Measurements from ENCODE around the gene LRRC55.

The LRRC55 gene

DNA sequence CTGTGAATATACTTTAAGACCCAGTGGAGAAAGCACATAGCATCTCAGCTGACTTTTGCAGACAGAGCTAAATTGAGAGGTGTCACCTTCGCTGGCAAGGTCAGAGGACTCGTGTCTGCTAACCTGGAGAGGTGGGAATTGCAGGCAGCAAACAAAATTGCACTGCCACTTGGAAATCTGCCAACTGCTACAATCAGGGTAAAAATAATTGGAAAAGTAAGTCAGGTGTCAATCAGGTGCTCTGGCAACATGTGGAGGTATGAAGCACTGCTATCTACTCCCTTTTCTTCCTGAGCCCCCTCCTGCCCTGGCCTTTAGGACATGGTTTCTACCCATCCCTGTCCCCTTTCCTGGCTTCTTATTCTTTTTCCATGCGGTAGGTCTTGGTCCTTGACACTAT, 24.1 kb upstream of the LRRC55 start:
- Histone ChIP-seq H3K36me3 (ENCODE audit: control insufficient read depth in 2 of 2, insufficient read depth in 1 of 2, low read length in 2 of 2) (no peaks in the 10 kb centered on the region), H3K4me3 (ENCODE audit: low read depth, low read length) (no peak overlapping the region), H3K27ac (ENCODE audit: extremely low read depth, low read depth, low read length) (no peak overlapping the region), H3K4me1 (ENCODE audit: control insufficient read depth, insufficient read depth, low read length) (no peaks in the 10 kb centered on the region), H3K9me3 (ENCODE audit: control insufficient read depth, insufficient read depth, low read depth, low read length) (no peaks in the 10 kb centered on the region)
- POLR2A ChIA-PET, result no interaction called here
- TF ChIP-seq ZNF596 (tag by site-specific recombination; IDR thresholded peaks at IDR 0.05) (no peak), HOXA7 (CRISPR knock-in tag; IDR thresholded peaks at IDR 0.05; ENCODE audit: borderline replicate concordance) (no peak), TRIM28 (IDR thresholded peaks at IDR 0.05; ENCODE audit: borderline replicate concordance, low read length) (no peak)
- TF ChIP-seq, protein P1, sequence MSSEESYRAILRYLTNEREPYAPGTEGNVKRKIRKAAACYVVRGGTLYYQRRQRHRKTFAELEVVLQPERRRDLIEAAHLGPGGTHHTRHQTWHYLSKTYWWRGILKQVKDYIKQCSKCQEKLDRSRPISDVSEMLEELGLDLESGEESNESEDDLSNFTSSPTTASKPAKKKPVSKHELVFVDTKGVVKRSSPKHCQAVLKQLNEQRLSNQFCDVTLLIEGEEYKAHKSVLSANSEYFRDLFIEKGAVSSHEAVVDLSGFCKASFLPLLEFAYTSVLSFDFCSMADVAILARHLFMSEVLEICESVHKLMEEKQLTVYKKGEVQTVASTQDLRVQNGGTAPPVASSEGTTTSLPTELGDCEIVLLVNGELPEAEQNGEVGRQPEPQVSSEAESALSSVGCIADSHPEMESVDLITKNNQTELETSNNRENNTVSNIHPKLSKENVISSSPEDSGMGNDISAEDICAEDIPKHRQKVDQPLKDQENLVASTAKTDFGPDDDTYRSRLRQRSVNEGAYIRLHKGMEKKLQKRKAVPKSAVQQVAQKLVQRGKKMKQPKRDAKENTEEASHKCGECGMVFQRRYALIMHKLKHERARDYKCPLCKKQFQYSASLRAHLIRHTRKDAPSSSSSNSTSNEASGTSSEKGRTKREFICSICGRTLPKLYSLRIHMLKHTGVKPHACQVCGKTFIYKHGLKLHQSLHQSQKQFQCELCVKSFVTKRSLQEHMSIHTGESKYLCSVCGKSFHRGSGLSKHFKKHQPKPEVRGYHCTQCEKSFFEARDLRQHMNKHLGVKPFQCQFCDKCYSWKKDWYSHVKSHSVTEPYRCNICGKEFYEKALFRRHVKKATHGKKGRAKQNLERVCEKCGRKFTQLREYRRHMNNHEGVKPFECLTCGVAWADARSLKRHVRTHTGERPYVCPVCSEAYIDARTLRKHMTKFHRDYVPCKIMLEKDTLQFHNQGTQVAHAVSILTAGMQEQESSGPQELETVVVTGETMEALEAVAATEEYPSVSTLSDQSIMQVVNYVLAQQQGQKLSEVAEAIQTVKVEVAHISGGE (tag by site-specific recombination; conservative IDR thresholded peaks at IDR 0.05; ENCODE audit: low read depth), result no peak
- CTCF ChIA-PET, result no interaction called here

DNA sequence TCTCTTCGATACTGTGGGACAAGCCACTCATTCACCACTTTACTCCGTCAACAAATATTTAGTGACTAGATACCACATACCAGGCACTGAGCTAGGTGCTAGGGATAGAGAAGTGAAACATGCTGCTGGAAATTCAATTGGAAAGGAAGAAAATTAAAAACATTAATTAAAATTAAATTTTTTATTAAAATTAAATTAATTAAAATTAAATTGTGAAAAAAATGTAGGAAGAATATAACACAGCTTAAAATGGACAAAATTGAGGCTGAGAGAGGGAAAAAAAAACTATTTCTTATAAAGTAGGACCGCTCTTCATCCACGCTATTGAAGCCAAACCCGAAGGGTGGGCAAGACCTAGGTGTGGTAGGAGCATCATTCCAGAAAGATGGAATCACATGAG, 23.6 kb upstream of the LRRC55 start:
- Histone ChIP-seq H3K36me3 (ENCODE audit: control insufficient read depth in 2 of 2, insufficient read depth in 1 of 2, low read length in 2 of 2) (no peaks in the 10 kb centered on the region), H3K27ac (ENCODE audit: extremely low read depth, low read depth, low read length) (no peak overlapping the region), H3K4me3 (ENCODE audit: low read depth, low read length) (no peak overlapping the region), H3K4me1 (ENCODE audit: control insufficient read depth, insufficient read depth, low read length) (no peaks in the 10 kb centered on the region), H3K9me3 (ENCODE audit: control insufficient read depth, insufficient read depth, low read depth, low read length) (no peaks in the 10 kb centered on the region)
- TF ChIP-seq MZF1 (tag by site-specific recombination; IDR thresholded peaks at IDR 0.05; ENCODE audit: borderline replicate concordance), result no peak
- ChIA-PET POLR2A (no interaction called here), CTCF (no interaction called here)

DNA sequence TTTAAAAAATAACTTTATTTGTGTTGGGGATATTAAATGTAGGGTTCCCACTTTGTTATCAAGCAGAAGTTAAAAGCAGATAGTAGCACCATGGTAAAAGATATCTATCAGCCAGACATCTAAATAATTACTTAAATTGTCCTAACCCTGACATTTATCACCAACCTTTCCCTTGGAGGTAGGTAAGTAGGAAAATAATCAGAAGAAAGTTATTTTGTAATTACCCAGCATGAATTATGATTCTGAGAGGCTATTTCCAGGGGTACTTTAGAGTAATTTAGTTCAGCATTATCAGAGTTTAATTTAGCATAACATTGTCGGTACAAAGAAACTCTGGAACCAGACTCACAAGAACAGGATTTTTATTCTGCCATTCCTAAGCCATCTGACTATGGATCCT, 23.2 kb upstream of the LRRC55 start:
- ChIA-PET CTCF (no interaction called here), POLR2A (no interaction called here)
- Histone ChIP-seq H3K36me3 (ENCODE audit: control insufficient read depth in 2 of 2, insufficient read depth in 1 of 2, low read length in 2 of 2) (no peaks in the 10 kb centered on the region), H3K4me3 (ENCODE audit: low read depth, low read length) (no peak overlapping the region), H3K27ac (ENCODE audit: extremely low read depth, low read depth, low read length) (no peak overlapping the region), H3K9me3 (ENCODE audit: control insufficient read depth, insufficient read depth, low read depth, low read length) (no peaks in the 10 kb centered on the region), H3K4me1 (ENCODE audit: control insufficient read depth, insufficient read depth, low read length) (no peaks in the 10 kb centered on the region)
- TF ChIP-seq, protein P2, sequence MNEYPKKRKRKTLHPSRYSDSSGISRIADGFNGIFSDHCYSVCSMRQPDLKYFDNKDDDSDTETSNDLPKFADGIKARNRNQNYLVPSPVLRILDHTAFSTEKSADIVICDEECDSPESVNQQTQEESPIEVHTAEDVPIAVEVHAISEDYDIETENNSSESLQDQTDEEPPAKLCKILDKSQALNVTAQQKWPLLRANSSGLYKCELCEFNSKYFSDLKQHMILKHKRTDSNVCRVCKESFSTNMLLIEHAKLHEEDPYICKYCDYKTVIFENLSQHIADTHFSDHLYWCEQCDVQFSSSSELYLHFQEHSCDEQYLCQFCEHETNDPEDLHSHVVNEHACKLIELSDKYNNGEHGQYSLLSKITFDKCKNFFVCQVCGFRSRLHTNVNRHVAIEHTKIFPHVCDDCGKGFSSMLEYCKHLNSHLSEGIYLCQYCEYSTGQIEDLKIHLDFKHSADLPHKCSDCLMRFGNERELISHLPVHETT (tag by site-specific recombination; IDR thresholded peaks at IDR 0.05), result no peak

DNA sequence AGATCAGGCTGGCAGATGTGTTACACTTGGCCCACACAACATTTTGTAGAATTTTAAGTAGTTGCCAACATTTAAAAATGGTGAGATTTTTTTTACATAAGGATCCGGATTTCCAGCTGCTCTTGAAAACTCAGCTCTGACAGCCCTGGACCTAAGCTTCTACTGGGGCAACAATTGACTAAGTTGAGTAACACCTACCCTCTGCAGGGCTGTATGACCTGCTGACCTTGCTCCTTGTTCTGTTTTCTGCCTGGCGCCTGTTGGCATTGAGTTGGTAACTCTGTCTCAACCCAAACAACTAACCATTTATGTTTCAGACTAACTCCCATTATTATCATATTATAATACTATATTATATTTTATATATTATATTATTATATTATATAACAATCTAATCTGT, 21.1 kb upstream of the LRRC55 start:
- H3K9me3 ChIP-seq (ENCODE audit: control insufficient read depth, insufficient read depth, low read depth, low read length), result no peaks in the 10 kb centered on the region
- H3K4me3 ChIP-seq (ENCODE audit: low read depth, low read length), result no peak overlapping the region
- POLR2A ChIA-PET, result no interaction called here
- H3K4me1 ChIP-seq (ENCODE audit: control insufficient read depth, insufficient read depth, low read length), result no peaks in the 10 kb centered on the region
- no peak overlapping the region for H3K27ac ChIP-seq (ENCODE audit: extremely low read depth, low read depth, low read length)
- CTCF ChIA-PET, result interaction anchor here (0.5 to 1.0 kb wide), 2 partner anchors 16 to 89 kb away, joined by 3 to 7 read pairs; no protein-coding TSS in a partner anchor
- H3K36me3 ChIP-seq (ENCODE audit: control insufficient read depth in 2 of 2, insufficient read depth in 1 of 2, low read length in 2 of 2), result no peaks in the 10 kb centered on the region
- no peak for TF ChIP-seq ZNF548 (tag by site-specific recombination; IDR thresholded peaks at IDR 0.05)
- TF ChIP-seq, protein P3, sequence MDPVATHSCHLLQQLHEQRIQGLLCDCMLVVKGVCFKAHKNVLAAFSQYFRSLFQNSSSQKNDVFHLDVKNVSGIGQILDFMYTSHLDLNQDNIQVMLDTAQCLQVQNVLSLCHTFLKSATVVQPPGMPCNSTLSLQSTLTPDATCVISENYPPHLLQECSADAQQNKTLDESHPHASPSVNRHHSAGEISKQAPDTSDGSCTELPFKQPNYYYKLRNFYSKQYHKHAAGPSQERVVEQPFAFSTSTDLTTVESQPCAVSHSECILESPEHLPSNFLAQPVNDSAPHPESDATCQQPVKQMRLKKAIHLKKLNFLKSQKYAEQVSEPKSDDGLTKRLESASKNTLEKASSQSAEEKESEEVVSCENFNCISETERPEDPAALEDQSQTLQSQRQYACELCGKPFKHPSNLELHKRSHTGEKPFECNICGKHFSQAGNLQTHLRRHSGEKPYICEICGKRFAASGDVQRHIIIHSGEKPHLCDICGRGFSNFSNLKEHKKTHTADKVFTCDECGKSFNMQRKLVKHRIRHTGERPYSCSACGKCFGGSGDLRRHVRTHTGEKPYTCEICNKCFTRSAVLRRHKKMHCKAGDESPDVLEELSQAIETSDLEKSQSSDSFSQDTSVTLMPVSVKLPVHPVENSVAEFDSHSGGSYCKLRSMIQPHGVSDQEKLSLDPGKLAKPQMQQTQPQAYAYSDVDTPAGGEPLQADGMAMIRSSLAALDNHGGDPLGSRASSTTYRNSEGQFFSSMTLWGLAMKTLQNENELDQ (tag by site-specific recombination; IDR thresholded peaks at IDR 0.05; ENCODE audit: low read depth), result no peak
- TF ChIP-seq ZNF621 (tag by site-specific recombination; IDR thresholded peaks at IDR 0.05), result no peak
- TF ChIP-seq, protein P4, sequence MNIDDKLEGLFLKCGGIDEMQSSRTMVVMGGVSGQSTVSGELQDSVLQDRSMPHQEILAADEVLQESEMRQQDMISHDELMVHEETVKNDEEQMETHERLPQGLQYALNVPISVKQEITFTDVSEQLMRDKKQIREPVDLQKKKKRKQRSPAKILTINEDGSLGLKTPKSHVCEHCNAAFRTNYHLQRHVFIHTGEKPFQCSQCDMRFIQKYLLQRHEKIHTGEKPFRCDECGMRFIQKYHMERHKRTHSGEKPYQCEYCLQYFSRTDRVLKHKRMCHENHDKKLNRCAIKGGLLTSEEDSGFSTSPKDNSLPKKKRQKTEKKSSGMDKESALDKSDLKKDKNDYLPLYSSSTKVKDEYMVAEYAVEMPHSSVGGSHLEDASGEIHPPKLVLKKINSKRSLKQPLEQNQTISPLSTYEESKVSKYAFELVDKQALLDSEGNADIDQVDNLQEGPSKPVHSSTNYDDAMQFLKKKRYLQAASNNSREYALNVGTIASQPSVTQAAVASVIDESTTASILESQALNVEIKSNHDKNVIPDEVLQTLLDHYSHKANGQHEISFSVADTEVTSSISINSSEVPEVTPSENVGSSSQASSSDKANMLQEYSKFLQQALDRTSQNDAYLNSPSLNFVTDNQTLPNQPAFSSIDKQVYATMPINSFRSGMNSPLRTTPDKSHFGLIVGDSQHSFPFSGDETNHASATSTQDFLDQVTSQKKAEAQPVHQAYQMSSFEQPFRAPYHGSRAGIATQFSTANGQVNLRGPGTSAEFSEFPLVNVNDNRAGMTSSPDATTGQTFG (tag by site-specific recombination; IDR thresholded peaks at IDR 0.05; ENCODE audit: borderline replicate concordance), result no peak
- TF ChIP-seq, protein P5, sequence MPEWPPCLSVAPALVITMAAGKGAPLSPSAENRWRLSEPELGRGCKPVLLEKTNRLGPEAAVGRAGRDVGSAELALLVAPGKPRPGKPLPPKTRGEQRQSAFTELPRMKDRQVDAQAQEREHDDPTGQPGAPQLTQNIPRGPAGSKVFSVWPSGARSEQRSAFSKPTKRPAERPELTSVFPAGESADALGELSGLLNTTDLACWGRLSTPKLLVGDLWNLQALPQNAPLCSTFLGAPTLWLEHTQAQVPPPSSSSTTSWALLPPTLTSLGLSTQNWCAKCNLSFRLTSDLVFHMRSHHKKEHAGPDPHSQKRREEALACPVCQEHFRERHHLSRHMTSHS (tag by site-specific recombination; IDR thresholded peaks at IDR 0.05), result no peak
- no peak for TF ChIP-seq ZNF610 (tag by site-specific recombination; IDR thresholded peaks at IDR 0.05; ENCODE audit: borderline replicate concordance)
- TF ChIP-seq, protein P6, sequence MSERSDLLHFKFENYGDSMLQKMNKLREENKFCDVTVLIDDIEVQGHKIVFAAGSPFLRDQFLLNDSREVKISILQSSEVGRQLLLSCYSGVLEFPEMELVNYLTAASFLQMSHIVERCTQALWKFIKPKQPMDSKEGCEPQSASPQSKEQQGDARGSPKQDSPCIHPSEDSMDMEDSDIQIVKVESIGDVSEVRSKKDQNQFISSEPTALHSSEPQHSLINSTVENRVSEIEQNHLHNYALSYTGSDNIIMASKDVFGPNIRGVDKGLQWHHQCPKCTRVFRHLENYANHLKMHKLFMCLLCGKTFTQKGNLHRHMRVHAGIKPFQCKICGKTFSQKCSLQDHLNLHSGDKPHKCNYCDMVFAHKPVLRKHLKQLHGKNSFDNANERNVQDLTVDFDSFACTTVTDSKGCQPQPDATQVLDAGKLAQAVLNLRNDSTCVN (tag by site-specific recombination; optimal IDR thresholded peaks at IDR 0.05), result no peak
- TF ChIP-seq ZNF175 (tag by site-specific recombination; IDR thresholded peaks at IDR 0.05), result no peak
- no peak for TF ChIP-seq ZNF747 (tag by site-specific recombination; IDR thresholded peaks at IDR 0.05)
- no peak for TF ChIP-seq ZSCAN30 (tag by site-specific recombination; IDR thresholded peaks at IDR 0.05)
